ENCODE data around the gene TTLL5. TPM values are rescaled to one million over a fixed set of nuclear protein-coding genes. Genes with fewer than 3 reads are reported as not detected.

Gene TTLL5
- total RNA-seq, 1 experiment from 2014 or later: 35.7 TPM

DNA sequence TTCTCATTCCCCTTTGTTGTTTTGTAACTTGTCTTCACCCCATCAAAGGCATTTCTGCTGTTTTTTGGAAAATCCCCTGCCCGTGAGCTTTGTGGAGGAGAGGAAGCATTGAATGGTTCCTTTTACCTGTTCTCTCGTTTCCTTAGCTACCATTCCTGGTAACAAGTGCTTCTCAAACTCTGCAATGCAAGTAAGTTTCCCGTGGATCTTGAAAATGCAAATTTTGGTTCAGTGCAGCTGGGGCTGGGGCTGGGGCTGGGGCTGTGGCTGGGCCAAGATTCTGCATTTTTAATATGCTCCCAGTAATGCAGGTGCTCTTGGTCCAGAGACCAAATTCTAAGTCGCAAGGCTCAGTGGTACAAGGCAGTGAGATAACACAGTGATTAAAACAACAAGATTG, 151.6 kb downstream of the TTLL5 start:
- Histone ChIP-seq H3K23ac (ENCODE audit: insufficient read length, low read depth, low read length) (no peak overlapping the region), H2BK12ac (ENCODE audit: insufficient read length, low read depth, low read length) (no peak overlapping the region), H3K4ac (ENCODE audit: low read depth, low read length) (no peak overlapping the region), H2AFZ (ENCODE audit: low read length) (no peak overlapping the region), H3K4me2 (ENCODE audit: insufficient read depth, insufficient read length, low read length) (no peak overlapping the region), H4K91ac (ENCODE audit: insufficient read length, low read depth, low read length) (no peak overlapping the region), H2BK5ac (ENCODE audit: insufficient read length, low read length) (no peak overlapping the region), H3T11ph (ENCODE audit: low read length) (no peak overlapping the region), H3K14ac (ENCODE audit: insufficient read depth, low read length) (no peak overlapping the region), H2BK120ac (ENCODE audit: low read depth, low read length, poor library complexity, severe bottlenecking) (no peak overlapping the region), H4K20me1 (ENCODE audit: control insufficient read depth, insufficient read depth, insufficient read length) (peaks cover 2% of the 10 kb centered on the region), H2AK5ac (ENCODE audit: insufficient read length, low read length) (no peak overlapping the region), H3K4me1 (ENCODE audit: insufficient read depth, low read length) (peaks cover 3% of the 10 kb centered on the region; the same call in 1 of the 2 replicates), H3K18ac (ENCODE audit: insufficient read length, low read depth, low read length) (no peak overlapping the region), H4K8ac (replicated peaks; ENCODE audit: insufficient read length, low read depth, low read length) (no peak overlapping the region), H3K23me2 (ENCODE audit: insufficient read length, low read depth, low read length, poor library complexity, severe bottlenecking) (no peaks in the 10 kb centered on the region), H3K9ac (ENCODE audit: extremely low read depth, insufficient read length, low read length) (no peak overlapping the region), H3K9me3 (ENCODE audit: control insufficient read depth, low read depth, low read length) (no peaks in the 10 kb centered on the region), H3K79me2 (ENCODE audit: insufficient read depth, low read length) (no peaks in the 10 kb centered on the region), H2BK15ac (ENCODE audit: low read depth, low read length) (no peak overlapping the region), H3K79me1 (ENCODE audit: insufficient read depth, low read depth, low read length, poor library complexity, severe bottlenecking) (no peaks in the 10 kb centered on the region), H3K27me3 (ENCODE audit: insufficient read depth, low read length) (no peaks in the 10 kb centered on the region), H3K27ac (ENCODE audit: insufficient read length, low read depth, low read length) (no peak overlapping the region), H4K5ac (ENCODE audit: insufficient read length, low read depth, low read length) (no peak overlapping the region), H2BK20ac (ENCODE audit: low read depth, low read length, poor library complexity, severe bottlenecking) (no peak overlapping the region), H3K56ac (ENCODE audit: insufficient read length, low read depth, low read length) (no peak overlapping the region)
- Mint-ChIP-seq H3K27me3 (ENCODE audit: low read depth) (no peaks in the 10 kb centered on the region), H3K9me3 (no peaks in the 10 kb centered on the region), H3K36me3 (ENCODE audit: insufficient read depth in 1 of 3, low read depth in 3 of 3) (peaks cover 0 to 7% (median 0%) of the 10 kb centered on the region in 3 experiments; a peak in 2 of 7 replicates), H3K4me3 (no peak overlapping the region), H3K4me1 (peaks cover 13 to 28% of the 10 kb centered on the region in 2 experiments), H3K27ac (peak overlapping the region; percentile 26 to 85 (median 62); a peak in 6 of 7 replicates)
- no CpG with 5 or more reads among the region's 4 CpGs for WGBS (ENCODE audit: extremely low coverage, insufficient read length, low lambda C conversion rate)
- no peak for DNase-seq
- TF ChIP-seq, protein P1, sequence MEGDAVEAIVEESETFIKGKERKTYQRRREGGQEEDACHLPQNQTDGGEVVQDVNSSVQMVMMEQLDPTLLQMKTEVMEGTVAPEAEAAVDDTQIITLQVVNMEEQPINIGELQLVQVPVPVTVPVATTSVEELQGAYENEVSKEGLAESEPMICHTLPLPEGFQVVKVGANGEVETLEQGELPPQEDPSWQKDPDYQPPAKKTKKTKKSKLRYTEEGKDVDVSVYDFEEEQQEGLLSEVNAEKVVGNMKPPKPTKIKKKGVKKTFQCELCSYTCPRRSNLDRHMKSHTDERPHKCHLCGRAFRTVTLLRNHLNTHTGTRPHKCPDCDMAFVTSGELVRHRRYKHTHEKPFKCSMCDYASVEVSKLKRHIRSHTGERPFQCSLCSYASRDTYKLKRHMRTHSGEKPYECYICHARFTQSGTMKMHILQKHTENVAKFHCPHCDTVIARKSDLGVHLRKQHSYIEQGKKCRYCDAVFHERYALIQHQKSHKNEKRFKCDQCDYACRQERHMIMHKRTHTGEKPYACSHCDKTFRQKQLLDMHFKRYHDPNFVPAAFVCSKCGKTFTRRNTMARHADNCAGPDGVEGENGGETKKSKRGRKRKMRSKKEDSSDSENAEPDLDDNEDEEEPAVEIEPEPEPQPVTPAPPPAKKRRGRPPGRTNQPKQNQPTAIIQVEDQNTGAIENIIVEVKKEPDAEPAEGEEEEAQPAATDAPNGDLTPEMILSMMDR (conservative IDR thresholded peaks at IDR 0.05): no peak
